Endodermal cell (in vitro differentiated cells): ENCODE data around the gene VAT1. TPM values are rescaled to one million over a fixed set of nuclear protein-coding genes. Genes with fewer than 3 reads are reported as not detected.

ENCODE experiments used
- DNase-seq: peaks from one replicate; pipeline ENCODE4 v3.0.0-alpha.2; 2017
- H3K27ac ChIP-seq: 2 replicates; pipeline ENCODE4 v1.5.1; 2013; ENCODE audit warnings: mild to moderate bottlenecking, low read depth, low read length, moderate library complexity
- H3K27me3 ChIP-seq: 2 replicates; pipeline ENCODE4 v1.6.1; 2013; ENCODE audit warnings: mild to moderate bottlenecking, low read length, moderate library complexity; ENCODE audit not compliant: insufficient read depth, control insufficient read depth, poor library complexity, severe bottlenecking
- H3K36me3 ChIP-seq: 2 replicates; pipeline ENCODE4 v1.7.0; 2013; ENCODE audit warnings: mild to moderate bottlenecking, low read length, moderate library complexity; ENCODE audit not compliant: control insufficient read depth, insufficient read depth
- H3K4me1 ChIP-seq: one replicate; pipeline ENCODE4 v1.7.0; 2013; ENCODE audit warnings: low read length; ENCODE audit not compliant: control insufficient read depth, insufficient read depth
- H3K4me3 ChIP-seq: 2 replicates; pipeline ENCODE4 v1.5.1; 2013; ENCODE audit warnings: mild to moderate bottlenecking, low read length, moderate library complexity
- H3K9ac ChIP-seq: 2 replicates; pipeline ENCODE4 v1.6.1; 2013; ENCODE audit warnings: mild to moderate bottlenecking, low read length, moderate library complexity; ENCODE audit not compliant: poor library complexity, severe bottlenecking; ENCODE audit errors: extremely low read depth
- H3K9me3 ChIP-seq: 2 replicates; pipeline ENCODE4 v1.6.1; 2013; ENCODE audit warnings: mild to moderate bottlenecking, low read length, moderate library complexity; ENCODE audit not compliant: control insufficient read depth
- H3K27ac Mint-ChIP-seq: 2 replicates; pipeline ENCODE4 v1.8.0; 2020; ENCODE audit warnings: mixed read lengths
- H3K27me3 Mint-ChIP-seq: 2 replicates; pipeline ENCODE4 v1.8.0; 2021; ENCODE audit warnings: mild to moderate bottlenecking, mixed read lengths; ENCODE audit not compliant: insufficient read depth
- H3K36me3 Mint-ChIP-seq: 2 replicates; pipeline ENCODE4 v1.8.0; 2020; ENCODE audit warnings: low read depth, mixed read lengths
- H3K4me1 Mint-ChIP-seq: 2 replicates; pipeline ENCODE4 v1.8.0; 2020; ENCODE audit warnings: mixed read lengths
- H3K4me3 Mint-ChIP-seq: 2 replicates; pipeline ENCODE4 v1.8.0; 2020; ENCODE audit warnings: mild to moderate bottlenecking, moderate library complexity, mixed read lengths
- H3K9me3 Mint-ChIP-seq: 2 replicates; pipeline ENCODE4 v1.8.0; 2020; ENCODE audit warnings: mild to moderate bottlenecking, mixed read lengths
- CTCF ChIP-seq: fragments of 200-600 bp; sonication (generic); conservative IDR thresholded peaks from 2 replicates; pipeline ENCODE4 v1.5.0; 2021; ENCODE audit warnings: antibody characterized with exemption, mild to moderate bottlenecking
- WGBS, 2 experiments: methylation state at CpG; one replicate each; pipeline versions ENCODE4 v1.1.5 to v1.1.7; 2013; ENCODE audit warnings: missing lambda C conversion rate in 2 of 2, mixed read lengths in 1 of 2; ENCODE audit not compliant: insufficient coverage in 1 of 2, insufficient read length in 1 of 2; 5-methylcytosine and 5-hydroxymethylcytosine counted together
- total RNA-seq, 2 donors: library from RNA; stranded (reverse); fragmentation: NEBNext Ultra II Directional in 1 of 2; extraction: Animal tissue kit (Norgen Biotek cat#: 25700) in 1 of 2; gene quantifications; 2 replicates in 1 of 2; 3 replicates in 1 of 2; pipeline ENCODE4 v1.2.1, GENCODE V29; 2021

Gene VAT1
- total RNA-seq, 2 donors from 2014 or later, result 306 to 402 TPM

- Mint-ChIP-seq H3K4me1 (peaks cover 44% of the 10 kb centered on the region), H3K36me3 (peaks cover 17% of the 10 kb centered on the region), H3K27me3 (no peaks in the 10 kb centered on the region), H3K27ac (peak overlapping the region; percentile 3), H3K9me3 (no peaks in the 10 kb centered on the region), H3K4me3 (no peak overlapping the region)
- DNase-seq, result no peak
- H3K27me3 ChIP-seq, result no peaks in the 10 kb centered on the region
- H3K4me3 ChIP-seq, result no peak overlapping the region
- H3K4me1 ChIP-seq, result peaks cover 14% of the 10 kb centered on the region
- peaks cover 11% of the 10 kb centered on the region for H3K36me3 ChIP-seq
- no peak for TF ChIP-seq CTCF
- 93 to 95% methylated on average over 3 to 4 of the region's 4 CpGs for WGBS, 2 experiments
- H3K9ac ChIP-seq, result no peak overlapping the region
- H3K27ac ChIP-seq, result no peak overlapping the region
- no peaks in the 10 kb centered on the region for H3K9me3 ChIP-seq
Observed at GRCh38 chr17:43044024-43044423, 21.8 kb upstream of the VAT1 start.

- no peaks in the 10 kb centered on the region for H3K27me3 Mint-ChIP-seq
- Histone ChIP-seq H3K36me3 (peaks cover 11% of the 10 kb centered on the region), H3K9me3 (no peaks in the 10 kb centered on the region), H3K27me3 (no peaks in the 10 kb centered on the region), H3K27ac (no peak overlapping the region), H3K4me3 (no peak overlapping the region), H3K4me1 (peaks cover 14% of the 10 kb centered on the region), H3K9ac (no peak overlapping the region)
- H3K9me3 Mint-ChIP-seq, result no peaks in the 10 kb centered on the region
- H3K4me3 Mint-ChIP-seq, result no peak overlapping the region
- no peak for TF ChIP-seq CTCF
- no peak for DNase-seq
- peaks cover 44% of the 10 kb centered on the region for H3K4me1 Mint-ChIP-seq
- H3K36me3 Mint-ChIP-seq, result peaks cover 15% of the 10 kb centered on the region
- peak overlapping the region; percentile 75 for H3K27ac Mint-ChIP-seq
Observed at GRCh38 chr17:43043307-43043706, 21.1 kb upstream of the VAT1 start.

- no peak overlapping the region for H3K4me3 Mint-ChIP-seq
- Histone ChIP-seq H3K36me3 (peaks cover 6% of the 10 kb centered on the region), H3K9ac (peak overlapping the region; percentile 8), H3K27ac (peak overlapping the region; percentile 58), H3K9me3 (no peaks in the 10 kb centered on the region), H3K4me3 (peak overlapping the region; percentile 6), H3K4me1 (peaks cover 14% of the 10 kb centered on the region), H3K27me3 (no peaks in the 10 kb centered on the region)
- no peaks in the 10 kb centered on the region for H3K27me3 Mint-ChIP-seq
- 57% methylated on average over 3 to 5 of the region's 5 CpGs for WGBS, 2 experiments
- peaks cover 10% of the 10 kb centered on the region for H3K36me3 Mint-ChIP-seq
- TF ChIP-seq CTCF, result no peak
- peaks cover 46% of the 10 kb centered on the region for H3K4me1 Mint-ChIP-seq
- DNase-seq, result peak; percentile 72
- peak overlapping the region; percentile 91 for H3K27ac Mint-ChIP-seq
- H3K9me3 Mint-ChIP-seq, result no peaks in the 10 kb centered on the region
Observed at GRCh38 chr17:43042025-43042628, 19.9 kb upstream of the VAT1 start.
